ENCODE results near the gene ARL16. TPM values are rescaled to one million over a fixed set of nuclear protein-coding genes. Genes with fewer than 3 reads are reported as not detected.

ARL16 gene
- total RNA-seq, 1 experiment from 2014 or later: 47.5 TPM

DNA sequence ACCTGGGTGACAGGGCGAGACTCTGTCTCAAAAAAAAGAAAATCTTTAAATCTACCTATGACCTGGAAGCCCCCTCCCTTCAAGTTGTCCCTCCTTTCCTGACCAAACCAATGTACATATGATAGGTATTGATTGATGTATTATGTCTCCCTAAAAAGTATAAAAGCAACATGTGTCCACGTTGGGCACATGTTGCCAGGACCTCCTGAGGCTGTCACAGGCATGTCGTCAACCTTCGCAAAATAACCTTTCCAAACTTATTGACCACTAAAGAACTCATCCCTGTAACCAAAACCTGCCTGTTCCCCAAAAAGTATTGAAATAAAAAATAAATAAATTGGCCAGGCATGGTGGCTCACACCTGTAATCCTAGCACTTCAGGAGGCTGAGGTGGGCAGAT, 21.6 kb downstream of the ARL16 start:
- CTCF ChIA-PET: no interaction called here
- H3K79me2 ChIP-seq (ENCODE audit: insufficient read depth, low read length): peaks cover 23% of the 10 kb centered on the region
- no peak overlapping the region for H3K4me3 ChIP-seq (replicated peaks in 1 of 2; ENCODE audit: low read depth in 1 of 2, low read length in 2 of 2)
- no peaks in the 10 kb centered on the region for H3K9me2 ChIP-seq (ENCODE audit: insufficient read depth)
- peaks cover 30 to 37% of the 10 kb centered on the region in 2 experiments for H3K4me1 ChIP-seq (ENCODE audit: control insufficient read depth in 1 of 2, insufficient read depth in 2 of 2, low read length in 2 of 2)
- POLR2A ChIA-PET: no interaction called here
- no peak overlapping the region for H2AFZ ChIP-seq (ENCODE audit: low read depth, low read length, poor library complexity, severe bottlenecking)
- no peak overlapping the region for H3K27ac ChIP-seq (ENCODE audit: low read depth, low read length)
- DNase-seq (ENCODE audit: low read depth, low spot score) (no peak), ATAC-seq (no peak)
- RAD21 ChIA-PET (ENCODE audit: low non-redundant PET in 1 of 2, low total read pairs in 2 of 2, uncharacterized antibody in 2 of 2, unreplicated experiment in 2 of 2): no interaction called here
- no TSS peak for BruUV-seq (replicated peaks)
- H3K9me3 ChIP-seq (ENCODE audit: control insufficient read depth in 1 of 2, insufficient read depth in 1 of 2, low read depth in 1 of 2, low read length in 2 of 2): no peaks in the 10 kb centered on the region
- H3K4me2 ChIP-seq (ENCODE audit: low read length): no peak overlapping the region
- TF ChIP-seq CBX3 (IDR thresholded peaks at IDR 0.05; ENCODE audit: low read depth) (no peak), EZH2 (IDR thresholded peaks at IDR 0.05) (no peak), POLR2AphosphoS5 (IDR thresholded peaks at IDR 0.05; ENCODE audit: low read depth, low read length) (no peak), EGR1 (IDR thresholded peaks at IDR 0.05; ENCODE audit: low read depth) (no peak)
- intact Hi-C loops (cut with micrococcal nuclease): no loop called here
- H4K20me1 ChIP-seq (ENCODE audit: insufficient read depth): no peaks in the 10 kb centered on the region
- H3K9ac ChIP-seq (ENCODE audit: low read length): no peak overlapping the region
- H3K36me3 ChIP-seq (ENCODE audit: control insufficient read depth in 1 of 2, insufficient read depth in 2 of 2, low read length in 2 of 2): peaks cover 0 to 10% of the 10 kb centered on the region in 2 experiments; a peak in 1 of 4 replicates
- H3K27me3 ChIP-seq (ENCODE audit: insufficient read depth, low read length): no peaks in the 10 kb centered on the region

DNA sequence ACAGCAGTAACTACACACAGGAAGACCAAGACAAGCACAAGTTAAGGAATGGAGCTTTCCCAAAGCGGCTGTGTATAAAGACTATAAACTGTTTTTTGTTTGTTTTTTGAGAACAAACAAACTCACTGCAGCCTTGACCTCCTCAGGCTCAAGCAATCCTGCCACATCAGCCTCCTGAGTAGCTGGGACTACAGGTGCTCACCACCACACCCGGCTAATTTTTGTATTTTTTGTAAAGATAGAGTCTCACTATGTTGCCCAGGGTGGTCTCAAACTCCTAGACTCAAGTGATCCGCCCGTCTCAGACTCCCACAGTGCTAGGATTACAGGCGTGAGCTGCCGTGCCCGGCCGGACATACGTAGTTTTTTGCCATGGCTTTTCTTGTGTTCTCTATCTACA, 23.2 kb downstream of the ARL16 start:
- CTCF ChIA-PET: no interaction called here
- RAD21 ChIA-PET (ENCODE audit: low non-redundant PET in 1 of 2, low total read pairs in 2 of 2, uncharacterized antibody in 2 of 2, unreplicated experiment in 2 of 2): no interaction called here
- intact Hi-C loops (cut with micrococcal nuclease): no loop called here
- Histone ChIP-seq H3K4me2 (ENCODE audit: low read length) (no peak overlapping the region), H2AFZ (ENCODE audit: low read depth, low read length, poor library complexity, severe bottlenecking) (no peak overlapping the region), H4K20me1 (ENCODE audit: insufficient read depth) (no peaks in the 10 kb centered on the region), H3K9me3 (ENCODE audit: control insufficient read depth in 1 of 2, insufficient read depth in 1 of 2, low read depth in 1 of 2, low read length in 2 of 2) (no peaks in the 10 kb centered on the region), H3K4me1 (ENCODE audit: control insufficient read depth in 1 of 2, insufficient read depth in 2 of 2, low read length in 2 of 2) (peaks cover 28 to 30% of the 10 kb centered on the region in 2 experiments), H3K36me3 (ENCODE audit: control insufficient read depth in 1 of 2, insufficient read depth in 2 of 2, low read length in 2 of 2) (peaks cover 0 to 10% of the 10 kb centered on the region in 2 experiments; a peak in 1 of 4 replicates), H3K79me2 (ENCODE audit: insufficient read depth, low read length) (peaks cover 9% of the 10 kb centered on the region), H3K9me2 (ENCODE audit: insufficient read depth) (no peaks in the 10 kb centered on the region), H3K27ac (ENCODE audit: low read depth, low read length) (no peak overlapping the region), H3K27me3 (ENCODE audit: insufficient read depth, low read length) (no peaks in the 10 kb centered on the region), H3K9ac (ENCODE audit: low read length) (no peak overlapping the region), H3K4me3 (replicated peaks in 1 of 2; ENCODE audit: low read depth in 1 of 2, low read length in 2 of 2) (no peak overlapping the region)
- no peak for DNase-seq (ENCODE audit: low read depth, low spot score)
- no TSS peak for BruUV-seq (replicated peaks)
- POLR2A ChIA-PET: interaction anchor here (1.1 kb wide), 1 partner anchor 23 kb away, joined by 3 read pairs; the partner anchor contains the start of genes ARL16 and HGS
- ATAC-seq: no peak
- TF ChIP-seq POLR2AphosphoS5 (IDR thresholded peaks at IDR 0.05; ENCODE audit: low read depth, low read length) (no peak), FOSL1 (IDR thresholded peaks at IDR 0.05; ENCODE audit: low read depth) (no peak), ELF1 (IDR thresholded peaks at IDR 0.05; ENCODE audit: borderline replicate concordance, low read depth) (no peak)
- TF ChIP-seq, protein P1, sequence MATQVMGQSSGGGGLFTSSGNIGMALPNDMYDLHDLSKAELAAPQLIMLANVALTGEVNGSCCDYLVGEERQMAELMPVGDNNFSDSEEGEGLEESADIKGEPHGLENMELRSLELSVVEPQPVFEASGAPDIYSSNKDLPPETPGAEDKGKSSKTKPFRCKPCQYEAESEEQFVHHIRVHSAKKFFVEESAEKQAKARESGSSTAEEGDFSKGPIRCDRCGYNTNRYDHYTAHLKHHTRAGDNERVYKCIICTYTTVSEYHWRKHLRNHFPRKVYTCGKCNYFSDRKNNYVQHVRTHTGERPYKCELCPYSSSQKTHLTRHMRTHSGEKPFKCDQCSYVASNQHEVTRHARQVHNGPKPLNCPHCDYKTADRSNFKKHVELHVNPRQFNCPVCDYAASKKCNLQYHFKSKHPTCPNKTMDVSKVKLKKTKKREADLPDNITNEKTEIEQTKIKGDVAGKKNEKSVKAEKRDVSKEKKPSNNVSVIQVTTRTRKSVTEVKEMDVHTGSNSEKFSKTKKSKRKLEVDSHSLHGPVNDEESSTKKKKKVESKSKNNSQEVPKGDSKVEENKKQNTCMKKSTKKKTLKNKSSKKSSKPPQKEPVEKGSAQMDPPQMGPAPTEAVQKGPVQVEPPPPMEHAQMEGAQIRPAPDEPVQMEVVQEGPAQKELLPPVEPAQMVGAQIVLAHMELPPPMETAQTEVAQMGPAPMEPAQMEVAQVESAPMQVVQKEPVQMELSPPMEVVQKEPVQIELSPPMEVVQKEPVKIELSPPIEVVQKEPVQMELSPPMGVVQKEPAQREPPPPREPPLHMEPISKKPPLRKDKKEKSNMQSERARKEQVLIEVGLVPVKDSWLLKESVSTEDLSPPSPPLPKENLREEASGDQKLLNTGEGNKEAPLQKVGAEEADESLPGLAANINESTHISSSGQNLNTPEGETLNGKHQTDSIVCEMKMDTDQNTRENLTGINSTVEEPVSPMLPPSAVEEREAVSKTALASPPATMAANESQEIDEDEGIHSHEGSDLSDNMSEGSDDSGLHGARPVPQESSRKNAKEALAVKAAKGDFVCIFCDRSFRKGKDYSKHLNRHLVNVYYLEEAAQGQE (IDR thresholded peaks at IDR 0.05; ENCODE audit: low read depth): no peak
- TF ChIP-seq, protein P2, sequence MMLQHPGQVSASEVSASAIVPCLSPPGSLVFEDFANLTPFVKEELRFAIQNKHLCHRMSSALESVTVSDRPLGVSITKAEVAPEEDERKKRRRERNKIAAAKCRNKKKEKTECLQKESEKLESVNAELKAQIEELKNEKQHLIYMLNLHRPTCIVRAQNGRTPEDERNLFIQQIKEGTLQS (IDR thresholded peaks at IDR 0.05): no peak
- TF ChIP-seq, protein P3, sequence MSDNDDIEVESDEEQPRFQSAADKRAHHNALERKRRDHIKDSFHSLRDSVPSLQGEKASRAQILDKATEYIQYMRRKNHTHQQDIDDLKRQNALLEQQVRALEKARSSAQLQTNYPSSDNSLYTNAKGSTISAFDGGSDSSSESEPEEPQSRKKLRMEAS (IDR thresholded peaks at IDR 0.05): no peak
